Measurements from ENCODE around the gene GRK4.
A peak's percentile ranks its signal among the peaks of the same experiment; 100 is the strongest.
"Not testable (repeated sequence)": the region's sequence is repeated elsewhere in the genome, so short reads cannot be mapped to it uniquely, and the experiment has no call there.

The GRK4 gene

DNA sequence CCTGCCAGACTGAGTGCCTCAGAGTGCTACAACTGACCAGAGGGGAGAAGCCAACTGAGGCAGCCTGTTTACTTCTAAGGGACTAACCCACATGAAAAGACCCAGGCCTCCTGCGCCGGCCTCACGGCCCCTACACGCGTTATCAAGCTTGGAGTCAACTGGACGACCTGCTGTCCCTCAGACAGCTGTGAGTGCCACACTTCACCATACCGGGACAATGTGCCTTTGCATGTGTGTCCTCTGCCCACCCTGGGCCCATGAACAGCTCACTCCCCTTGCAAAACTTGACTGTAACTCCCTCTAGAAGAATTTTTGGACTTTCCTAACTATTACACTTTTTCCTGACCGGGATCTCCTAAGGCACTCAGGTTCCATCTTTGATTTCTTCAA lies 2.0 kb upstream of the GRK4 start:
- DNase-seq (ENCODE audit: low read depth), result no peak

DNA sequence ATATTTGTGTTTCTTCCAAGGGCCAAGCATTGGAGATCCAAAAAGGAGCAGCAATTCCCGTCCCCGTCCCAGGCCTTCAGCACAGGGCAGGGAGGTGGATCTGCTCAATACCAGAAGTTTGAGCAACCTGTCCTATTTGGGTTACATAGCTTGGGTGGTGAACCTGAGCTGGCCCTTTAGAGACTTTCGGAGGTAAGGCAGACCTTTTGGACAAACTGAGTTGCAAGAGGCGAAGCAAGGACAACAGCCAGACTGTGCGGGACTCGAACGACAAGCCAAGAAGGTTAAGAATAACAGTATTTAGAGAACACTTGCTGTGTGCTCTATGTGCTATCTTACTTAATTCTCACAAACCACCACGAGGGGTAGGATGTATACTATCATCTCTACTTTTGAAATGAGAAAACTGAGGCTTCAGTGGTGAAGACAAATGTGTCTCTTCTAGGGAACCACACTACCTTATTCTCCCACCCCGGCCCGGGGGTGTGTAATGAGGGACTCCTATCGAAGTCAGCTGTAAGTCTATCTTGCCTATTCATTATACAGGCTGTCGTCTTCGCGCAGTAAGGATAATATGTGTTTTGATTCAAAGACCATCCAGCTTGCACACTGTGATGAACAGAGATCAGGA lies 1.4 kb upstream of the GRK4 start:
- DNase-seq (ENCODE audit: low read depth), result peak; percentile 49

DNA sequence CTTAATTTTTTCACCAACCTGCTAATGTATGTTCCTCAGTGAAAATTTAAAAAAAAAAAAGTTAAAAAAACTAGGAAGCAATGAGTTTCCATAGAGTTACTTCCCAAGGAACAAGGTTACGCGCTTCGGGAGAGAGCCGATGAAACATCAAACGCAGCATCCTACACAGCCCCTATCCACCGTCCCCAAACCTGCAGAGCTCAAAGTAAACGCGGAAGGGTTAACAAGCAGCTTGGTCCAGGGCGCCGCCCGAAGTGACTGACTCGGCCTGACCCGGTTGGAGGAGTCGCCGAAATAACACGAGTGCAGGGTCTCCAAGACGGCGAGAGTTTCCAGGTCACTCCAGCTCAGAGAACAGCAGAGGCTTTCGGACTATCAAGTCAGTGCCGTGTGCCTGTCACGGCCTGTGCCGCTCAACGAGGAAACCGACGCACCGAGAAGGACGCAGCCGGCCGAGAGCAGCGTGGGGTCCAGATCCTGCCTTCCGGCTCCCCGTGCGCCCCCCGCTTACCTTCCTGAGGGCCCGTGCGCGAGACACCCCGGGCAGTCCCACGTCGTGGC lies 677 bp upstream of the GRK4 start:
- no peak for DNase-seq (ENCODE audit: low read depth)

DNA sequence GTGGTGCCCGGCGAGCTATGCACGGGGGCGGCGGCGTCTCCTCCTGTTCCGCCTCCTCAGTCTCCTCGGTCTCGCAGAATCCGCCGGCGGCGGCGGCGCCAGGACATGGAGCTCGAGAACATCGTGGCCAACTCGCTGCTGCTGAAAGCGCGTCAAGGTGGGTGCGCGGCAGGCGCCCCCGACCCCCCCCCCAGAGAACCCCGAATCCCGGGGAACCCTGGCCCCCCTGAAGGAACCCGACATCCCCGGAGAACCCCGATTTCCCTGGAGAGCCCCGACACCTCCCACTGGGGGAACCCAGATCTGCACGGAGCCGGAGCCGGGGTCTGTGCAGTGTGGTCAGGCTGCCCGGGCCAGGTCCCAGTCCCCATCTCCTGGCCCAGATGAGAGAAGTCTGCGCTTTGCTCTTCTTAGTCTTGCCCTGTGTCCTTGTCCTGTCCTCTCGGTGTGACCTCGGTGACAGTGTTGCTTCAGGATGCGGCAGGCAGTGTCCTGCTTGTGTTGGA lies 648 bp downstream of the GRK4 start:
- no peak for DNase-seq (ENCODE audit: low read depth)

DNA sequence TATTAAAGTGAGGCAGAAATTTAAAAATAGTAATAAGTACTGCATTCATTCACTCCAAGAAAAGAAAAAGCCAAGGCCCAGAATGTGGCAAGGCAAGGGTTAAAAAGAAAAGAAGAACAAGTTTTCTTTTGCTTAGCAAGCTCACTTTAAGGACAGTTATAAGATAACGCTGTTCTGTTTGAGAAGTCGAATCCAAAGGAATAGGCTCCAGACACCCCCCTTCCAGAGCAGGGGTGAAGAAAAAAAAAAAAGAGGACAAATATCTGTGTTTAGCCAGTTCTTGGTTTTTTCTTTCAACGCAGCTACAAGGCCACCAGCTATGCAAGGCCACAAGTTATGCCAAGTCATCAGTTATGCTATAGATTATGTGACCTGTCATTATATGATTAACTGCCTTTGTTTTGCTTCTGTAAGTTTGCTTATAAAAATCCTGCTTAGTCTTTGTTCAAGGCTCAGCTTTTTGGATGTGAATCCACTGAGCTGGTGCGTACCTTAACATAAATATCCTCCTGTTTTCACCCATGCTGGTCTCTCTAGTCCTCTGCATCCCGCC lies 1.4 kb downstream of the GRK4 start:
- DNase-seq (ENCODE audit: low read depth), result no peak

DNA sequence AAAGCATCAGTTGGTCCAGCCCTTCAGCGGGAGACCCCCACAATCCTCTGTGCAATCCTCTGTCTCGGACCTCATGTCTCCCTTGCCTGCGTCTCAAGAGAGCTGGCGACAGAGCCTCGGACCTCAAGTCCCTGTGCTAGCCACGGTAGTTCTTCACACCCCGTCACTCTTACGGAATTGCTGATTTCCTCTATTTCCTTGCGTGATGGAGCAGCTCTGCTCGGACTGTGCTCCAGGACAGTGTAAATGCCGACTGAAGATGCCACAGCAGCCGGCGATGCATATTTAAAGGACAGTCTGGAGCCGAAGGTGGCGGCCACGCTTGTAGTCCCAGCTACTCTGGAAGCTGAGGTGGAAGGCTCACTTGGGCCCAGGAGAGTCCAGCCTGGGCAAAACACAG lies 1.9 kb downstream of the GRK4 start:
- DNase-seq (ENCODE audit: low read depth), result no peak

DNA sequence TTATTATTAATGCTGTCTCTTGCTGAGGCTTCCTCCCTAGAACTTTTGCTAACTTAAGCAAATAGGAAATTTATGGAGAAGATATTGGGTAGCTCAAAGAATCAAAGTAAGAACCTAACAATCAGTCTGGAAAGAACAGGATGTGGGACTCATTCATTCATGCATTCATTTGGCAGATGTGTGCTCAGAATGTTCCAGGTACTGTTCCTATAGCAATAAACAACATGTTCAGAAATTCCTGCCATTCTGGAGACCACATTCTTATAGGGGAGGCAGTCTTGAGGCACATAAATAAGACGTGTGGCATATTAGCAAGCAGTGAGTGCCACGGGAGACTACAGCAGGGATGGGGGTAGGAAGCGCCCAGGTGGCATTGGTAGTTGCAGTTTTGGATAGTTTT lies 5.0 kb downstream of the GRK4 start:
- no peak for DNase-seq (ENCODE audit: low read depth)

DNA sequence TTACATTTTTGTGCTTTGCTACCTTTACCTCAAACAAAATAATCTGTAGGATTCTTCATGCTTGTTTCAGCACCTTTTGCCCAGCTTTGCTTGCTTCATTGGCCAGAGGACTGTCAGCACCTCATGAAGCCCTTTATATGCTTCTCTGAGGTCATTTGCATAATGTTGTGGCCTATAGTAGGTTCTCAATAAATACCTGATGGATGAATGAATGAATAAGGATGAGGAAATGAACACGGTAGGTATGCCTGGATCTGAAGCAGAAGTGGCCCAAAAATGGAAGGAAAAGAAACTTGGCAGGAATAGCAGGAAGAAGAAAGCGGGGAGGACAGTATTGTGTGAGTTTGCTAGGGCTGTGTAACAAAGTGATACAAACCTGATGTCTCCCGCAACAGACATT lies 7.9 kb downstream of the GRK4 start:
- DNase-seq (ENCODE audit: low read depth), result no peak

DNA sequence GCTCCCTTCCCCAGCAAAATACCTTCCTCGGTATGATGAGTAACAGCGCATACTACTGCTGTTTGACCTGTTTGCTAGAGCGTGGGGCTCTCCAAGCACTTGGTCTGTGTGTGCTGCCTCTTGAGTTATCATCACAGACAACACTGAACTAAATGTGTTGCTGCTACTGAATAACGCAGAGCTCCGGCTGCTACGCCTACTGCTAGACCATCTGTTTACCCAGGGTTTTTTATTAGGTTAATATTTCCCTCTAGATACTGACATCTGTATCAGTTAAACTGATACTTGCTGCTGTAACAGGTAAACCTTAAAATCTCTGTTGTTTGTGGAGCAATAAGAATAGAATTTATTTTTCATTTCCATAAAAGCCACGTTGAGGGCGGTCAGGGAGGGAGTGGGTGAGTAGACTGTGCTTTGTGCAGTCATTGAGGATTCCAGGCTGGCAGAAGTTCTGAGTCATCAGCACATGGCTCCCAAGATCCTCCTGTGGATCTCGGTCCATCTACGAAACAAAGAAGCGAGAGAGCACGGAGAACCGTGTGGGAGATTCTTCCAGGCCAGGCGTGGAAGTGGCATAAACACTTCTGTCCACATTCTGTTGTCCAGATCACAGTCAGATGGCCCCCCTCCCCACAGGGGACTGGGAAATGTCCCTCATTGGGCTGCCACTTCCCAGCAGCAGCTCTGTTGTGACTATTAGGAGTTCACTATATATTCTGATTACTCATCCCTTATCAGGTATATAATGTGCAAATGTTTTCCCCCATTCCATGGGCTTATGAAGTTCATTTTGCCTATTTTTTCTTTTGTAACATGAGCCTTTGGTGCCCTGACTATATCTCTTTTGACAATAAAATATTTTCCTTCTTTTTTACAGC lies 14.1 kb downstream of the GRK4 start:
- no peak for DNase-seq (ENCODE audit: low read depth)

DNA sequence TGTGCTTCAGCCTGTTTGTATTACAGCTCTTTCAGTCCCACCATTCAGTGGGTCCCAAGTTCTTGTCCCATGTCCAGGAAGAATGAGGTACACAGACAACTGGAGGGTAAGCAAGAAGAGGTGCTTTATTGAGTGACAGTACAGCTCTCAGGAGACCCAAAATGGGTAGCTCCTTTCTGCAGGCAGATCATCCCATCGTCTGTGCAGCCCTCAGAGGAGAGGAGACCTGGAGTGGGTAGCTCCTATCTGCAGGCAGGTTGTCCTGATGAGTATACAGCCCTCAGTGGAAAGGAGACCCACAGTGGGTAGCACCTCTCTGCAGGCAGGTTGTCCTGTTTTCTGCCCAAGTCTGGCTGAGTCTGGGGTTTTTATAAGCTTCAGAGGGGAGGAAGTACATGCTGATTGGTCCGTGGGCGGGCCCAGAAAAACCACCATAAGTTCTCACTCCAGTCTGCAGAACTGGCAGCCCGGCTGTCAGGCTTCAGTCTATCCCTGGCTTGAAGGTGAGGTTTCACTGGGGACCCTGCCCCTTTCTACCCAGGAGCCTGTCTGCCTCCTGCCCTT lies 18.0 kb downstream of the GRK4 start:
- no peak for DNase-seq (ENCODE audit: low read depth)

DNA sequence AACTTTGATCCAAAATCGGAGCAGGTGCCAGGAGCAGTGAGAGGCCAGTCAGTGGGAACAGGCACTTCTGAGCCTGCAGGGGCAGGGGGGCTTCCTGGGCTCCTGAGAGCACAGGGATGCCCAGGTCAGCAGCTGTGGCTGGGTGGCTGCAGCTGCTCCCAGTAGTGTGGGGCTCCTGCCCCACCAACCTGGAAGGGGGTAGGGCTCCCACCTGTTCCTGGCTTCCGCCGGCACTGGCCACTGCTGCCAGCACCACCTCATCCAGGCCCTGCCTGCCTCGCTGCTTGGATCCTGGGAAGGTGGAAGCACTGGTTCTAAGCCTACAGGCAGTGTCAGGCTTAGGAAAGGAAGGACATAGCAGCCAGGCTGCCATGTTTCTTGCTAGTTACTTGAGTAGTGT lies 18.6 kb downstream of the GRK4 start:
- DNase-seq (ENCODE audit: low read depth), result no peak

DNA sequence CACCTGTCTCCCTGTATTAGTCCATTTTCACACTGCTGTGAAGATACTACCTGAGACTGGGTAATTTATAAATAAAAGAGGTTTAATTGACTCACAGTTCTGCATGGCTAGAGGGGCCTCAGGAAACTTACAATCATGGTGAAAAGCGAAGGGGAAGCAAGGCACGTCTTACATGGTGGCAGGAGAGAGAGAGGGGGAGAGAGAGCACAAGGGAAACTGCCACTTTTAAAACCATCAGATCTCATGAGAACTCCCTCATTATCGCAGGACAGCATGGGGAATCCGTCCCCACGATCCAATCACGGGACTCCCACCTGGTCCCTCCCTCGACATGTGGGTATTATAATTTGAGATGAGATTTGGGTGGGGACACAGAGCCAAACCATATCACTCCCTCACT lies 20.3 kb downstream of the GRK4 start:
- not testable (repeated sequence) for DNase-seq (ENCODE audit: low read depth)

DNA sequence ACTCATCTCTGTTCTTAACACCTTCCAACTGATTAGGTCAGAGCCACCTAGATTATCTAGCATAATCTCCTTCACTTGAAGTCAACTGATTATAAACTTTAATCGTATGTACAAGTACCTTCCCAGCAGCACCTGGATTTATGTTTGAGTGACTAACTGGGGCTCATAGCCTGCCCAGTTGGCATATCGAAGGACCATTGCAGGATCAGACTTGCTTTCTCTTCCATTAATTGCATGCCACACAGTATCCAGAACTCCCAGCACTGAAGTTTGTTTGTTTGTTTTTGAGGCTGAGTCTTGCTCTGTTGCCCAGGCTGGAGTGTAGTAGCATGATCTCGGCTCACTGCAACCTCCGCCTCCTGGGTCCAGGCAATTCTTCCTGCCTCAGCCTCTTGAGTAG lies 27.9 kb downstream of the GRK4 start:
- DNase-seq (ENCODE audit: low read depth), result no peak

DNA sequence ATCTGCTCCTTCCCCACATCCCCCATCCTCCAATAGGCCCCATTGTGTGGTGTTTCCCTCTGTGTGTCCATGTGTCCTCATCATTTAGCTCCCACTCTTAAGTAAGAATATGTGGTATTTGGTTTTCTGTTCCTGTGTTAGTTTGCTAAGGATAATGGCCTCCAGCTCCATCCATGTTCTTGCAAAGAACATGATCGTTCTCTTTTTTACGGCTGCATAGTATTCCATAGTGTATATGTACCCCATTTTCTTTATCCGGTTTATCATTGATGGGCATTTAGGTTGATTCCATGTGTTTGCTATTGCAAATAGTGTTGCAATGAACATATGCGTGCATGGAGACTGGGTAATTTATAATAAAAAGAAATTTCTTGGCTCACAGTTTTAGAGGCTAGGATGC lies 31.5 kb downstream of the GRK4 start:
- no peak for DNase-seq (ENCODE audit: low read depth)

DNA sequence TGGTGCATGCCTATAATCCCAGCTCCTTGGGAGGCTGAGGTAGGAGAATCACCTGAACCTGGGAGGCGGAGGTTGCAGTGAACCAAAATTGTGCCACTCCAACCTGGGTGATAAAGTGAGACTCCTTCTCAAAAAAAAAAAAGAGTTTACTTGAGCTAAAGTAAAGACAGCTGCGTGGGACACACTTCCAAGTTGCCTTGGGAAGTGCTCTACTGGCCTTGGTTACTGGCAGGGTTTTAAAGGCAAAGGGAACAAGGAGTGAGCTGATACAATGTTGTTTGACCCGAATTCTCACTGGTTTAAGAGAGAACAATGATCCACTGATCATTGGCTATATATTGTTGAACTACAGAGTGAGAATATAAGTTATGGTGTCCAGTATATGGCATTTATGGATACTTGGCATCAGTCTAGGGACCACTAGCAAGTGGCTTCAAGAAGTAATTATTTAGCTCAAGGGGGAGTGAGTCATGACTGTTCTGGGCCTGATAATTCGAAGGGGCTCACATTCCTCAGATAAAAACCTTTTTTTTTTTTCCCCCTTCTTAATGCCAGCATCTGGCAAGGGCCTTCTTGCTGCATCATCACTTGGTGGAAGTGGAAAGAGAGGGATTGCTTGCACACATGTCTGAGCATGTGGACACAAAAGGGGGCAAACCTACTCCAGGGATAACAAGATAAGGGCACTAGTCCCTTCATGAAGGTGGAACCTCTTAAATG lies 32.3 kb downstream of the GRK4 start:
- no peak for DNase-seq (ENCODE audit: low read depth)

DNA sequence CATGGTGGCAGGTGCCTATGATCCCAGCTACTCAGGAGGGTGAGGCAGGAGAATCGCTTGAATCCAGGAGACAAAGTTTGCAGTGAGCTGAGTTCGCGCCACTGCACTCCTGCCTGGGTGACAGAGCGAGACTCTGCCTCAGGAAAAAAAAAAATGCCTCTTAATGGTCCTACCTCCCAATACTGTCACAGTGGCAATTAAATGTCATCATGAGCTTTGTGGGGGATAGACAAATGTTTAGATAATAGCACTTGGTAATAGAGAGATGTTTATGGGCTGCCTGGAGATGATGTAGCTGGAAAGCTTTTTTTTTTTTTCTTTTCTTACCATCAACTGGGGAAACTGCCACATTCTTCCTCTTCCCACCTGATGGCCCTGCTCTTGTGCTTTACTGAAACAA lies 33.0 kb downstream of the GRK4 start:
- DNase-seq (ENCODE audit: low read depth), result no peak

DNA sequence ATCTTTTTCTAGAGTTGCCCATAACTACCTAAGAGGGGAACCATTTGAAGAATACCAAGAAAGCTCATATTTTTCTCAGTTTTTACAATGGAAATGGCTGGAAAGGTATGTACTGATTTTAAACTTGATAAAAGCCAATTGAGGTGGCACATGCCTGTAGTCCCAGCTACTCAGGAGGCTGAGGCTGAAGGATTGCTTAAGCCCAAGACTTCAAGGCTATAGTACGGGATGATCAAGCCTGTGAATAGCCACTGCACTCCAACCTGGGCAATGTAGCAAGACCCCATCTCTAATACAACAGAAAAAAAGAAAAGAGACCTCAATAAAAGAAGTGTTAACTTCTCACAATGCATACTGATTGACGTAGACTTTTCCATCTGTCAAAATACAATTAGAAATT lies 44.4 kb downstream of the GRK4 start:
- no peak for DNase-seq (ENCODE audit: low read depth)

DNA sequence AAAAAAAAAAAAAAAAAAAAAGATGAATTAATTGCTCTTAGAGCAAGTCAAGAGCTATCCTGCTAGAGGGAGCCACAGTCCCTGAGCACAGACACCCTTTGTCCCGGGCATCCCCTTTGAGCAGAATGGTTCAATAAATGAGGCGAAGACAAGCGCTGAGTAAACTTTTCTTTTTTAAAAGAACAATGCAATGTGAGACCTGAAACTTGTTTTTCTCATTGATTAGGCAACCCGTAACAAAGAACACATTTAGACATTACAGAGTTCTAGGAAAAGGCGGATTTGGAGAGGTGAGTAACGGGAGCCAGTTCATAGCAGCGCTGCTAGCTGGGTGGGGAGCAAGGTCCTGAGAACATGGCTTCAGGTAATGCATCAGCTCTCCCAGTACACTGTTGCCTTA lies 46.1 kb downstream of the GRK4 start:
- no peak for DNase-seq (ENCODE audit: low read depth)

DNA sequence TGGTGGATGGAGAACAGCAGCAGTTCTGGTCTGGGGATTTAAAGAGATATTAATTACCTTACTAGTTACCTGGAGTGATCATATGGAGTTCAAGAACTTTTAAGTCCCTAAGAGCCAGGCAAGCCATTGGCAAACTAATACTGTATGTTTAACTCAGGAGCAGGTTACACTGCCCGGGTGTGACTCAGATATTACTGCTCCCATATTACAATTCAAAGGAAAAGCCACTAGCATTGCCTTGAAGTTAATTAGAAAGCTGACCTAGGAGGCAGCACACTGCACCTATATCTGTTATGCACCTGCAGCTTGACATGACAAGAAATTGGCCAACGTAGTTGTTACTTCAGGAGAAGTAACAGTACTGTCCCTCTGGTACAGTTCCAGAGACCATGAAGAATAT lies 47.2 kb downstream of the GRK4 start:
- DNase-seq (ENCODE audit: low read depth), result no peak

DNA sequence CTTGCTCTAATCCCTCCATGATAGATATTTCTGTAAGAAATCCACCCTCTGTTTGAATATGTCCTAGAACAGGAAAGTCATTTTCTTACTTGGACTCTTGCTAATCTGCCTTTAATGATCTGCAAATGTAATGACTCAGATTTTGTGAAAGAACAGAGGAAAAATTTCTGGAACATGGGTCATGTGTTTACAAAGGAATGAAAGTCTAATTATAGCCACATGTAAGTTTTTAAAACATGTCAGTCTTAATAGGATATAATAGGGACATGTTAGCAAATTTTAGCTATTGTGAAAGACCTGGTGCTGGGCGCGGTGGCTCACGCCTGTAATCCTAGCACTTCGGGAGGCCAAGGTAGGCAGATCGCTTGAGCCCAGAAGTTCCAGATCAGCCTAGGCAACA lies 47.6 kb downstream of the GRK4 start:
- no peak for DNase-seq (ENCODE audit: low read depth)

DNA sequence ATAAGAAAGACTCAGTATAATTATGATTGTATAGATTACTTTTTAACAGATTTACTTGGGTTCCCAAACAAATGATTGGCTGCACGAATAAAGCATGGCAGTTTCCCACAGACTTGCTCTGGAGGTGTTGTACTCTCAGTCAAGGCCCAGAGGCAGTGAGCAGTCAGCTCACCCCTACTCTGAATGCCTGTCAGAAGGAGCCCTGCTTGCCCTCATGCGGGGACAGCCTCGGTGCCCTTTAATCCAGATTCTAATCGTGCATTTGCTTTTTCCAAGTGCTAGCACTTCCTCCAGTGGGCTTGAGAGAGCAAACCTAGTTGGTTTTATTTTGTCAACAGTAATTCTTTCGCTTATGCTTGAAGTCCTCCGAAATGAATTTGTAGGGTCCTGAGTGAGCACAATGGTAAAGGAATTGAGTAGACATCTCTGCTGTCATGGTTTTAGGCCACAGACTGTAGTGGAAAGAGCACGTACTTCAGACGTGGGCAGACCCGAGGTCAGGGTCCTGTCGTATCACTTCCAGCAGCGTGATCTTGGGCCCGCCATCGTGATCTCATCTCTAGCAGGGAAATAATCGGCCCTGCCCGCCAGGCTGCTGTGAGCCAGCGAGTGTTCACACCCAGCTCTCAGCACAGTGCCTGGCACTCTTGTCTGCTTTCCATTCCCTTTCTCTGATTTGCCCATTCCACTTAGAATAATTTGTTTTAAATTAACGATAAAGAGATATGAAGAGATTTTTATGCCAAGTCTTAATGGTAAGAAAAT lies 48.3 kb downstream of the GRK4 start:
- DNase-seq (ENCODE audit: low read depth), result no peak

Measured in activated T-cell treated with anti-CD3 and anti-CD28 coated beads for 24 hours (primary cell).